ENCODE results near the gene SNX13. TPM values are rescaled to one million over a fixed set of nuclear protein-coding genes. Genes with fewer than 3 reads are reported as not detected.

SNX13 gene
- total and polyA plus RNA-seq, 2 experiments from 2014 or later, result 7.5 to 42.7 TPM

DNA sequence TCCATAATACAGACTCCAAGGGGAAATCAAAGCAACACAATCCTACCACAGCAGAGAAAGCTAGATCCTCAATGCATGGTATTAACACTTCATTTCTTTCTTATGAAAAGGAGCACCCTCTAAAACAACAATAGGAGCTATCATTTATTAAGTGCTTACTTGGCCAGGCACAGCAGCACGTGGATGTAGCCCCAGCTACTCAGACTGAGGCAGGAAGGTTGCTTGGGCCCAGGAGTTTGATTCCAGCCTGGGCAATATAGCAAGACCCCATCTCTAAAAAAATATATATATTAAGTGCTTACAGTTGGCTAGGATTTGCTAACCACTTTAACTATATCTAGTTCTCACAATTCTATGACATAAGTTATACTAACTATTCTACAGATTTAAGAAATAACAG is 12.2 kb downstream of the SNX13 start:
- Mint-ChIP-seq H3K27me3 (ENCODE audit: insufficient read depth, low read depth, poor library complexity) (no peaks in the 10 kb centered on the region), H3K36me3 (ENCODE audit: low read depth) (no peaks in the 10 kb centered on the region), H3K4me3 (no peak overlapping the region), H3K9me3 (no peaks in the 10 kb centered on the region), H3K27ac (no peak overlapping the region), H3K4me1 (peaks cover 46% of the 10 kb centered on the region)
- no peak for DNase-seq (ENCODE audit: low spot score)
- Histone ChIP-seq H3K4me2 (no peak overlapping the region), H4K20me1 (replicated peaks; ENCODE audit: insufficient read depth) (peaks cover 3% of the 10 kb centered on the region), H3K4me3 (no peak overlapping the region), H2AFZ (no peak overlapping the region), H3K27ac (ENCODE audit: low read depth) (no peak overlapping the region), H3K4me1 (ENCODE audit: insufficient read depth) (peaks cover 33% of the 10 kb centered on the region), H3K9me2 (ENCODE audit: insufficient read depth) (no peaks in the 10 kb centered on the region), H3F3A (replicated peaks; ENCODE audit: low read depth) (no peaks in the 10 kb centered on the region), H3K36me3 (ENCODE audit: insufficient read depth) (no peaks in the 10 kb centered on the region), H3K27me3 (ENCODE audit: insufficient read depth) (no peaks in the 10 kb centered on the region), H3K79me2 (replicated peaks; ENCODE audit: insufficient read depth) (peaks cover 98% of the 10 kb centered on the region)
- ATAC-seq, result no peak
- TF ChIP-seq POLR2AphosphoS5 (IDR thresholded peaks at IDR 0.05; ENCODE audit: low read depth) (no peak), EZH2 (IDR thresholded peaks at IDR 0.05; ENCODE audit: low read depth, unreplicated experiment) (no peak)

DNA sequence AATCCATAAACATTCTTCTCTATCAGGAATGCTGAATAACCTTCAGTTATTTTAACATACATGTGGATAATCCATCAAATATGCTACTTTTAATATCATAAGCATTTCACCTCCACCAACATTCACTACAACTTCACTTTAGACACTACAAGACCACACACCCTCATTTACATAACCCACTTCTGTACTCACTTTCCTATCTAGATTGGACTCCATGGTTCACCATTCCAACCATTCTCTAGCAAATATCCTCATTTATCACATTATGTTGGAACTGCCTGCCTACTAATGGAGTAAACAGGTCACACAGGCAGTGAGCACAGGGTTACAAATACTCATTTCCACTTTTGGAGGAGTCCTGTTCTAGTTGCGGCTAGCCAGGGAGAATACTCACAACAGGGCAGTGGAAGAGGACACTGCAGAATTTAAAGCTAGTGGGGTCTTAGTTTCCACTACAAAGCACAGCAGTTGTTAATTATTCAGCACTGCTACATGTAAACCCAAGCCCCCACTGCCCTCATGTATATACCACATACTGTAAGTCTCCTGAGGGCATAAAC is 18.4 kb downstream of the SNX13 start:
- Histone ChIP-seq H3K79me2 (replicated peaks; ENCODE audit: insufficient read depth) (peaks cover 100% of the 10 kb centered on the region), H3F3A (replicated peaks; ENCODE audit: low read depth) (no peaks in the 10 kb centered on the region)
- no peak for ATAC-seq
- TF ChIP-seq ZNF114 (CRISPR knock-in tag; IDR thresholded peaks at IDR 0.05) (no peak), ZNF462 (CRISPR knock-in tag; IDR thresholded peaks at IDR 0.05) (no peak), POLR2AphosphoS5 (IDR thresholded peaks at IDR 0.05; ENCODE audit: low read depth) (no peak), CREB1 (CRISPR knock-in tag; IDR thresholded peaks at IDR 0.05; ENCODE audit: low read depth) (no peak), ZNF331 (CRISPR knock-in tag; IDR thresholded peaks at IDR 0.05; ENCODE audit: low read depth) (no peak), CTCF (conservative IDR thresholded peaks at IDR 0.05; ENCODE audit: low read depth in 2 of 2) (no peak)
- TF ChIP-seq, protein P1, sequence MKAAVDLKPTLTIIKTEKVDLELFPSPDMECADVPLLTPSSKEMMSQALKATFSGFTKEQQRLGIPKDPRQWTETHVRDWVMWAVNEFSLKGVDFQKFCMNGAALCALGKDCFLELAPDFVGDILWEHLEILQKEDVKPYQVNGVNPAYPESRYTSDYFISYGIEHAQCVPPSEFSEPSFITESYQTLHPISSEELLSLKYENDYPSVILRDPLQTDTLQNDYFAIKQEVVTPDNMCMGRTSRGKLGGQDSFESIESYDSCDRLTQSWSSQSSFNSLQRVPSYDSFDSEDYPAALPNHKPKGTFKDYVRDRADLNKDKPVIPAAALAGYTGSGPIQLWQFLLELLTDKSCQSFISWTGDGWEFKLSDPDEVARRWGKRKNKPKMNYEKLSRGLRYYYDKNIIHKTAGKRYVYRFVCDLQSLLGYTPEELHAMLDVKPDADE (IDR thresholded peaks at IDR 0.05), result no peak
- TF ChIP-seq, protein P2, sequence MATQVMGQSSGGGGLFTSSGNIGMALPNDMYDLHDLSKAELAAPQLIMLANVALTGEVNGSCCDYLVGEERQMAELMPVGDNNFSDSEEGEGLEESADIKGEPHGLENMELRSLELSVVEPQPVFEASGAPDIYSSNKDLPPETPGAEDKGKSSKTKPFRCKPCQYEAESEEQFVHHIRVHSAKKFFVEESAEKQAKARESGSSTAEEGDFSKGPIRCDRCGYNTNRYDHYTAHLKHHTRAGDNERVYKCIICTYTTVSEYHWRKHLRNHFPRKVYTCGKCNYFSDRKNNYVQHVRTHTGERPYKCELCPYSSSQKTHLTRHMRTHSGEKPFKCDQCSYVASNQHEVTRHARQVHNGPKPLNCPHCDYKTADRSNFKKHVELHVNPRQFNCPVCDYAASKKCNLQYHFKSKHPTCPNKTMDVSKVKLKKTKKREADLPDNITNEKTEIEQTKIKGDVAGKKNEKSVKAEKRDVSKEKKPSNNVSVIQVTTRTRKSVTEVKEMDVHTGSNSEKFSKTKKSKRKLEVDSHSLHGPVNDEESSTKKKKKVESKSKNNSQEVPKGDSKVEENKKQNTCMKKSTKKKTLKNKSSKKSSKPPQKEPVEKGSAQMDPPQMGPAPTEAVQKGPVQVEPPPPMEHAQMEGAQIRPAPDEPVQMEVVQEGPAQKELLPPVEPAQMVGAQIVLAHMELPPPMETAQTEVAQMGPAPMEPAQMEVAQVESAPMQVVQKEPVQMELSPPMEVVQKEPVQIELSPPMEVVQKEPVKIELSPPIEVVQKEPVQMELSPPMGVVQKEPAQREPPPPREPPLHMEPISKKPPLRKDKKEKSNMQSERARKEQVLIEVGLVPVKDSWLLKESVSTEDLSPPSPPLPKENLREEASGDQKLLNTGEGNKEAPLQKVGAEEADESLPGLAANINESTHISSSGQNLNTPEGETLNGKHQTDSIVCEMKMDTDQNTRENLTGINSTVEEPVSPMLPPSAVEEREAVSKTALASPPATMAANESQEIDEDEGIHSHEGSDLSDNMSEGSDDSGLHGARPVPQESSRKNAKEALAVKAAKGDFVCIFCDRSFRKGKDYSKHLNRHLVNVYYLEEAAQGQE (IDR thresholded peaks at IDR 0.05; ENCODE audit: unreplicated experiment), result no peak

More for the DNA sequence above, 18.4 kb downstream of the SNX13 start:
- Histone ChIP-seq H3K9me2 (ENCODE audit: insufficient read depth) (no peaks in the 10 kb centered on the region), H3K36me3 (ENCODE audit: insufficient read depth) (no peaks in the 10 kb centered on the region), H3K4me2 (no peak overlapping the region), H2AFZ (no peak overlapping the region), H3K27ac (ENCODE audit: low read depth) (no peak overlapping the region), H3K27me3 (ENCODE audit: insufficient read depth) (no peaks in the 10 kb centered on the region), H4K20me1 (replicated peaks; ENCODE audit: insufficient read depth) (peaks cover 3% of the 10 kb centered on the region; the same call in 1 of the 2 replicates), H3K4me1 (ENCODE audit: insufficient read depth) (peaks cover 42% of the 10 kb centered on the region), H3K4me3 (no peak overlapping the region)
- Mint-ChIP-seq H3K27me3 (ENCODE audit: insufficient read depth, low read depth, poor library complexity) (no peaks in the 10 kb centered on the region), H3K9me3 (no peaks in the 10 kb centered on the region; the same call in 2 of the 3 replicates), H3K36me3 (ENCODE audit: low read depth) (no peaks in the 10 kb centered on the region), H3K4me1 (peaks cover 51% of the 10 kb centered on the region), H3K27ac (no peak overlapping the region), H3K4me3 (no peak overlapping the region)
- DNase-seq (ENCODE audit: low spot score), result no peak

Measured in GM23338 (cell line).